IPS-NIHi7 (cell line): ENCODE results near the gene SPOPL.
"Not testable (repeated sequence)": the region's sequence is repeated elsewhere in the genome, so short reads cannot be mapped to it uniquely, and the experiment has no call there.

Experiments used
- DNase-seq: peaks from one replicate; pipeline ENCODE4 v3.0.0; 2012; ENCODE audit warnings: mixed read lengths; ENCODE audit errors: extremely low spot score

The SPOPL gene

DNA sequence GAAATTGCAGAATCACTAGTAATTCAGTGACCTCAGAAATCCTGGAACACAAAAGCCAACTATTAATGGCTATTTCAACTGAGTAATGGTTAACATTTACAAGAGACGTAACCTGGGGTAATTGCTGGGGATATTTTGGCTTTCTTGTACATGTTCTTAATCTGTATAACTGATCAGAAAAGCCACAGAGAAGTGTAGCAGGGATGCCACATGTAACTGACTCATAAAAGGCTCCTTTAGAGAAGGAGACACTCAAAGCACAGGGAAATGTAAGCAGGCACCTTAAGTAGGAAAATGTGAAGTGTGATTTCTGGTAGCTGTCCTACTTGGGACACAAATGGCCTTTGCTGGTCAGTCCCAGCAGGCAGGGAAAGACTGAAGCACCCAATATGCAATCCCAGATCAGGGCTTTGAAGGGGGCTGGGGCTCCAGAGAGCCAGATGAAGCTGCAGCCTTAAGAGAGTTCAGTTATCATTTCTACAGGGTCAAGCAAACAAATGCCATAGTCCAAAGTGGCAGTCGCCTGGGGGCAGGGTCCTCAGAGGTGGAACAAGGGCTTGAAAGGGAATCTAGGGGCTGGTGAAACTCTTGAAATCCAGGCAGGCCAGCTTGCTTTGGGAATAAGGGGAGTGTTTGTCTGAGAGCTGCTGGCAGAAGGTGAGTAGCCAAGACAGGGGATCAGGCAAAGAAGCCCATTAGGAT lies 7.2 kb upstream of the SPOPL start:
- no peak for DNase-seq

DNA sequence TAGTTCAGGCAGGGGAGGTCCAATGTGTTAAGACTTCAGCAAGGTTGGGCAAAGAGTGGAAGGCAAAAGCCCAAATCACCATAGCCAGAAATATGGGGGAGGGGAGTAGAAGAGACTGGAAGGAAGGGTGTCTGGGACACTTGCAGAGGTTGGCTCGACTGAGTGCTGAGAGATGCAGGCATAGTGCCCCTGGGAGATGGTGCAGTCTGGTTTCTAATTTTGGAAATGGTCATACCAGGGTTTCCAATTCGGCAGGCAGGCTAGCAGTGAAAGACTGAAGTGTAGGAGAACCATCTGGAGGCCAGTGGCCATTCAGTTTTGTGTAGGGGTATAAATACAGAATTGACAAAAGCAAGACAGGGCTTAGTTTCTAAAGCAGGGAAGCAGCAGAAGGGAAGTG lies 6.2 kb upstream of the SPOPL start:
- no peak for DNase-seq

DNA sequence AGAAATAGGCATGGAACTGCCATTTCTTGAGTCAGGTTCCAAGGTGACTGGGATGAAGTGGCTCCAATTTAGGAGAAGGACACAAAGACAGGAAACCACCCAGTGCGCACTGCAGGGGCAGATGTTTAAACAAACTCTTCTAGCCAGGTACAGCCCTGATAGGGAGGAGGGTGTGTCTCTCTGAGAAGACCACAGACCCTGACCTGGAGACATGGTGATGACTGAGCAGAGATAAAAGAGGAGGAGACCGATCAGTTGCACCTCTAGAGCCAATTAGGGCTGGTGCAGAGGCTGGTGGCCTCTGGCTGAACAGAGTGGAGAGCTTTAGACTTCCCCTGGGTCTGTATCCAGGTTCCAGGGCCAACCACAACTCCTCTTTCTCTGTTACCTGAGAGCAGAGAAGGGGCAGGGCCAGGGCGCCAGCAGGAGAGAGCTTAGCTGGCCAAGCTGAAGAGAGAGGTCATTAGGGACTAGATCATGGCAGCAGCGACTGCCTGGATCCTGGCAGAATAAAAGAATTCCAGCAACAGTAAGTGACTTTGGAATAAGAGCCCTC lies 5.4 kb upstream of the SPOPL start:
- DNase-seq = no peak

DNA sequence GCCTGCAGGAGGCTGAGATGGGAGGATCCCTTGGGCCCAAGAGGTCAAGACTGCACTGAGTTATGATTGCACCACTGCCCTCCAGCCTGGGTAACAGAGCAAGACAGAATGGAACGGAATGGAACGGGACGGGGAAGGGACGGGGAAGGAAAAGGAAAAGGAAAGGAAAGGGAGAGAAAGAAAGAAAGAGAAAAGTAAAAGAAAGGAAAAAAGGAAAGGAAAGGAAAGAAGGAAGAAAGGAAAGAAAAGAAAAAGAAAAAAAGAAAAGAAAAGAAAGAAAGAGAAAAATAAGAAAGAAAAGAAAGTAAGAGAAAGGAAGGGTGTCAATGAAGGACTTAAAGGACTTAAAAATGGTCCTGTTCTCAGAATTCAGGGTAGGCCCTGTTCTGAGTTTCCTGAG lies 4.3 kb upstream of the SPOPL start:
- DNase-seq = no peak

DNA sequence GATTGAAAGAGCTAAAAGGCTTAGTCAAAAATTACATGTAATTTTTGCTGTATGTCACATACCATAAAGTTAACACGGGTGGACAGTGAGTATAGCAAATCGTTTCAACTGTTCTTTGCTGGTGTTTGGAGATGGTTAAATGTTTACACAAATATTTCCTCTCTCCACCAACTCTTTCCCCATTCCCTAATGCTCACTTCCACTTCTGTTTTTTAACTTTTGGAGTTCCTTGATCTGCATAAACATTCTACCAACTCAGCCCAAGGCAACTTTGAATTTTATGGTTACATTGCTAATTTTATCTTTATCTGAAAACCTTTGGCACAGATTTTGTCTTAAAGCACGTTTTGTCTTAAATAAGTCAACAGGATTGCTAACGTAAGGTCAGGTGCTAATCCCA lies 1.9 kb upstream of the SPOPL start:
- DNase-seq = no peak

DNA sequence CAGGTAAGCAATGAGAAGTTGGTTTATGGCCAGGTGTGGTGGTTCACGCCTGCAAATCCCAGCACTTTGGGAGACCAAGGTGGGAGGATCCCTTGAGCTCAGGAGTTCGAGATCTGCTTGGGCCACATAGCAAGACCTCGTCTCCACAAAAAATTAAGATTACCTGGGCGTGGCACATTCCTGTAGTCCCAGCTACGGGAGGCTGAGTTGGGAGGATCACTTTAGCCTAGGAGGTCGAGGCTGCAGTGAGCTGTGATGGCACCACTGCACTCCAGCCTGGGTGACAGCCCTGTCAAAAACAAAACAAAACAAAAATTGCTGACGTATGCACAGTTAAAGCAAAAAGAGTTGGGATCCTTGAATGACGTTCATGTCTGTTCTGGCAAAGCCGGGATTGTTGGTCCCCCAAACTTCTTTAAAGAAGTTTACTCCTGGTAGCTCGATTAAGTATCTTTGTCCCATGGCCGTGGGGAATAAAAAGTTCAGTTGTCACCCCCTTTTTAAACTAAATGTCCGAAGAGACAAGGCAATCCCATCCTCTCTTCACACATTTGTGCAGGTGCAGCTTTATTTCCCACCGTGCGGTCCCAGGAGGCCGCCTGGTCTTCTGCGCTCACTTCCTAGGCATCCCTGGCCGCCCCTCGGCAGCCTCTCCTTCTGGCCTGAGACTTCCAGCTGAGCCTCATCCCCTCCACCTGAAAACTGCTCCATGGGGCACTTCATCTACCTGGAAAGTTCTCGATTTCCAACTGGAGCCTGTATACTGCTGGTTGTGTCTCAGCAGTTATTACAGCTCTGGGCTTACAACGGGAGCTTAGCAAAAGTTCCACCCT lies 762 bp upstream of the SPOPL start:
- DNase-seq = peak; percentile 25

DNA sequence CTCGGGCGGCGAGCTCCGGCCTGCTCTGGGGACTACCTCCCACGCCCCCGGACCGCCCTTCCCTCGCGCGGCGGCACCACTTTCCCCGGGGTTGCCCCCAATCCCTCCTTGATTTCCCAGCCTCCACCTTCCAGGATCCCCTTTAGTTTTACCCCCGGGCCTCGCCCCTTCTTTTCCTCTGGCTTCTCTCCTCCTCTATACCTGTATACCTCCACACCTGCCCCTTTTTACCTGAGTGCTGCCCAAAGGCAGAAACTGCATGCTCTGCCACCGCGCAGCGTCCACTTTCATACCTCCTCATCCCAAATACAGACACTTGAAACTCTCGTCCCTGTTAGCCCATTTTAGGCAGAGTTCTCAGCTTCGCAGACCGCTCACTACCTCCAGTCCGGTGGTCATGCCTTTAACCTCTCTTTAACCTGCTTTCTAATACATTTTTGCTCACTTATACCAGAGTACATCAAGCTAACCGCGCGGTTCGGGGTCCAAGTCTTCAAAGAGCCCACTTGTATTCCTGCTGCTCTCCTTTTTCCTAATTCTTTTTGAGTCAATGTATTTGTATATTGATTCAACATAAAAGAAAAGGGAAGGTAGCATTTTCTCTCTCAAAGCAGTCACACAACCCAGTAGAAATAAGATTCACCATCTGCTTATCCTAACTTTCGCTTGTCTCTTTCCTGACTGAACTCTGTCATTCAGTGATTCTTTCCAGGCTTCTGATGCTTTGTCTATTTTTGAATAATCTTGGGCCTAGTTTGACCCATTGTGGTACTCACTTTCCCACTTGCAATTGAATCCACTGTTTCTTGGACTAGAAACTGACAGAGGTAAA lies 901 bp downstream of the SPOPL start:
- DNase-seq = no peak

DNA sequence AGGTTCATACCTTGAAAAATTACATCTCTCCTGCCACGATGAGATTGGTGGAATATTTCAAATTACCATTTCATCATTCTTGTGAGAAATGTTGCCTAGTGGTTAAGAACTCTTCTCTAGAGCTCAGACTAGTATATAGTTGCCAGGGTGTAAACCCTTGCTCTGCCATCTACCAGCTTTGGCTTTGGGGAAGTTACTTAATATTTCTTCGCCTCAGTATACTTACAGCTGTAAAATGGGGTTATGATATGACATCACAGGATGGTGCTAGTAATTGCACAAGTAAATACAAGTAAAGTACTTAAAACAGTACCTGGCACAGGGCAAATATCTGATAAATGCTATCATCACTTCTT lies 1.5 kb downstream of the SPOPL start:
- no peak for DNase-seq

DNA sequence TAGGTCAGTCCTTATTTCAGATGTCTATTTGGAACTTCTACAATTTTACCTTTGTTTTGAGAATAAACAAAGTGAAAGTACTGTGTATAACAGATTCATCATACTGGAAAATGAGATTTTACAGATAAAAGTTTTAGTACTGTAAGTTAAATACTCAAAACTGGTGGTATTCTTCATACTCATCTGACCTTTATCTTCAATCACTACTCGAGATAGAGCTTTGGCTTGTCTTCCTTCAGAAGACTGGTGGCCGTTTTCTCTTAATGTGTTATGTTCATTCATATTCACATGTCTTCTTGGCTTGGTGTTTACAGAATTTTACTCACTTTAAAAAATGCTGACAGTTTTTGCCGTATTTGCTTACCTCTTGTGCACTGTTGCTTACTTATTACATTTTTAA lies 2.1 kb downstream of the SPOPL start:
- DNase-seq = no peak

DNA sequence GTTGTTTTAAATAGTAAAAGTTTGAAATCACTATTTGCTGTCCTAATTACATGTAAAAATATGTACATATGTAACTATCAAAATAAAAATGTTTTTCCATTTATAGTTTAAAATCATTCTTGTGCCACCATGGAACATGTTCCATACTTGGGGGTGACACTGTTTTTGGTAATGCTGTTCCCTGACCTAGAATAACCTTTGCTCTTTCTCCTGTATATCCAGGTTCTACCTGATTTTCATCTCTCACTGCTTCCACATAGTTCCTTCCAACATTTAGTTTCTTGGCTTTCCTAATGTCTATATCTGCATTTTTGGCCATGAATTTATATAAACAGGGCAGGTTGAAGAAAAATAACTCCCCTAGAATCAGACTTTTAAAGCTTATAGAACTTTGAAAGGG lies 2.5 kb downstream of the SPOPL start:
- no peak for DNase-seq

DNA sequence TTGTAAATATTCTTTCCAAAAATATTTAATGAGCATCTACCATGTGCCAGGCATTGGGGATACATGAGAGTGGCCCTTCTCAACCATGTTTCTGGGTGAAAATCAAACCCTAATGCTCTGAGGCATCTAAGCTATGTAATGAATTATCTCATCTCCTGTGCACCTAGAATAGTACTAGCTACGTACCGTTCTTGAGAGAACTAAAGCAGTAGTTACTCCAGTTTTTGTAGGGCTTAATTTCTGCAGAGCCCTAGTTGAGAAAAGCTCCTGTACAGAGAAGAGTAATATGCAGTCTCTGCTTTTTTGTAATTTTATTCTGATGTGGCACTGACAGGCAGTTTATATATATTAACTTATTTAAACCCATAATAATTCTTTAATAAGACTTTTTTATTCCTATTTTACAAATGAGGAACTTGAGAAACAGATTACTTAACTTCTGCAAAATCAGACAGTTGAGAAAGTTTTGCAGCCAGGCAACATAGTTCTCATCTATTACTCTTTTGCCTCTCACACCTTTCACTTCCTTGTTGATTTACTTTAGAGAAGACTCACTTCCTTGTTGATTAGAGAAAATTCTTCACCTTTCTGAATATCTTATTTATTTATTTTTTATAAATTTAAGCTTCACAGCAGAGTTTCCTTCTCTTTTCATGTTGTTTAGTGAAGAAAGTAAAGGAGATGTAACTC lies 3.1 kb downstream of the SPOPL start:
- DNase-seq = no peak

DNA sequence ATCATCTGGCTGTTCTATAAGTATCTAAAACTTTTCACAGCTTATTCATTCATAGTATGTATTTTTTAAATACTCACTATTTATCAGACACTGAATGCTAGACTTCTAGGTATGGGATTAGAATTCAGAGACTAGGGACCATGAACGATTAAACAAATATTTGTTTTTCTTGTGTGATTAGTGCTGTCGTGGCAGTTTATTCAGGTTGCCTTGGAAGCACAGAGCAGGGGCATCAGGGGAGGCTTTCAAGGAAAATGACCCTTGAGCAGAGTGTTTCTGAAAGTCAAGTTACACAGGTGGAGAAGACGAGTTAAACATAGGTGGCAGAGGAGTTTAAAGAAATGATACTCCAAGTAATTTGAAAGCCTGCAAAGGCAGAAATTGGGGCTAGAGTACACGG lies 5.7 kb downstream of the SPOPL start:
- no peak for DNase-seq

DNA sequence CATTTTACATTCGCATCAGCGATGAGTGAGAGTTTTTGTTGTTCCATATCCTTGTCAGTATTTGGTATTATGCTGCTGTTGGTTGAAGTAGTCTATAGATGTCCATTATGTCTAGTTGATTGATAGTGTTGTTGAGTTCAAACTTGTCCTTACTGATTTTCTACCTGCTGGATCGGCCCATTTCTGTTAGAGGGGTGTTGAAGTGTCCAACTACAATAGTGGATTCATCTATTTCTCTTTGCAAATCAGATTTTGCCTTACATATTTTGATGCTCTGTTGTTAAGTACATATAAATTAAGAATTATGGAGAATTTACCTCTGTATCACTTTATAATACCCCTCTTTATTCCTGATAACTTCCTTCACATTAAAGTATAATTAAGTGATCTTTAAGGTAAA lies 8.7 kb downstream of the SPOPL start:
- no peak for DNase-seq

DNA sequence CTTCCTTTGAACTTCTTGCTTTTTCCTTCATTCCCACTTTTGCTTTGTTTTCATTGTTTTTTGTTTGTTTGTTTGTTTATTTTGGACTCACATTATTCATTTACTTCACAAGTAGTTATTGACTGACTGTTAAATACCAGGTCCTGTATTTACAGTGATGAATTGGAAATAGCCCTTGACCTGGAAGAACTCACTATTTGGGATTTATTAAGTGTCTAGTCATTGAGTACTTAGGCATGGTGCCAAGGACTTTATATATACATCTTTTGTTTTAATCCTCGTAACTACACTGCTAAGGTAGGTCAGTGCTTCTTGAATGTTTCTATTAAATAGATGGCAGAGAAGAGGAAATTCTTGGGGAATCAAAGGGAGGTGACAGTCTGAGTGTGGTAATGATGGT lies 11.1 kb downstream of the SPOPL start:
- no peak for DNase-seq

DNA sequence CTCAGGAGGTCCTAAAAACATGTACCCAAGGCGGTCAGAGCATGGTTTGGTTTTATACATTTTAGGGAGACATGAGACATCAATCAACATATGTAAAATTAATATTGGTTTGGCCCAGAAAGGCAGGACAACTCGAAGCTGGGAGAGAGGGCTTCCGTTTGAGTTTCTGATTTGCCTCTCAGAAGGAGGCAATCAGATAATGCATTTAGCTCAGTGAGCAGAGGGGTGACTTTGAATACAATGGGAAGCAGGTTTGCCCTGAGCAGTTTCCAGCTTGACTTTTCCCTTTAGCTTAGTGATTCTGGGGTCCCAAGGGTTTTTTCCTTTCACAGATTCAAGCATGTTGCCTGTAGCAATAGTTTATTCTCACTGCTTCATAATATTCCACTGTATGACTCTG lies 12.6 kb downstream of the SPOPL start:
- DNase-seq = no peak

DNA sequence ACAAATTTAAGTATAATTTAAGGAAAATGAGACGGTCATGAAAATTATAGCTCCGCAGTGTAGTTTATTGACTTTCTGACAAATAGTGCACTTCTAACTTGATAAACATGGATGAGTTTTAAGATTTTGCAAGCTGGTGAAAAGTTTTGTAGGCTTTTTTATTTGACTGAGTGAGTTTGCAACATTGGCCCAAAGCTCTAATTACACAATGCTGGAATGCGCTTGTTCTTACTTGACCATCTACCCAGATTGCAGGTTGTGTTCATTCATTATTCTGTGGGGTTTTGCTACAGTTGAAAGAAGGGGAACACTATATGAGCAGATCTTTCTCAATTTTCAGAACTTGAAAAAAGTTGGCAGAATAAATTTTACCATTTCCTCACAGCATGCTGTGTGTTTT lies 13.5 kb downstream of the SPOPL start:
- no peak for DNase-seq

DNA sequence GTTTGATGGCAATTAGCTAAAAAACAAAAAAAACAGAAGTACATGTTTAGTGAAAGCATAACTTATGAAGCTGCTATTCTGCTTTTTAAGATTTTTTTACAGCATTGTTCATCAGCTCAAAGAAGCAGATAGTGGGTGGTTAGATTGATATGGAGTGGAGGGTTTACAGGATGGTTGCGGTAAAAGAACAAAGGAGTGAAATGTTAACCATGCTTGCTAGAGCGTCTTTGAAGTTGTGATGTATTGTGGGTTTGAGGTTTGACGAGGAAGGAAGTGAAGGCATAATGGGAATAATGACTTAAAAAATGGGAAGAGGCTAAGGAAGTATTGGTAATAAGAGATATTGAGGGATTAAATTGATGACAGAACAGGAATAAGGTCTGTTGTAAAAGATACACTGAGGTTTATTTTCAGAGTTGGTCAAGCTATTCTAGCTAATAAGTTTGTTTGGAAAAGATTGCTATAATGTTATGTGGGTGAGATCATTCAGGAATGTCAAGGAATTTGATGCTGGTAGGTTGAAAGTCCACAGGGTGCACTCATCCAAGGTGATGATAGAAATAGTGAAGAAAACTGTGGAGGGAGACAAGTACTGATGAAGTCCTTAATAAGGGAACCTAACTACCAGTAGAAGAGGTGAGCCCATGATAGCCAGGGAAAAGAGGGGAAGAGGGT lies 14.6 kb downstream of the SPOPL start:
- no peak for DNase-seq

DNA sequence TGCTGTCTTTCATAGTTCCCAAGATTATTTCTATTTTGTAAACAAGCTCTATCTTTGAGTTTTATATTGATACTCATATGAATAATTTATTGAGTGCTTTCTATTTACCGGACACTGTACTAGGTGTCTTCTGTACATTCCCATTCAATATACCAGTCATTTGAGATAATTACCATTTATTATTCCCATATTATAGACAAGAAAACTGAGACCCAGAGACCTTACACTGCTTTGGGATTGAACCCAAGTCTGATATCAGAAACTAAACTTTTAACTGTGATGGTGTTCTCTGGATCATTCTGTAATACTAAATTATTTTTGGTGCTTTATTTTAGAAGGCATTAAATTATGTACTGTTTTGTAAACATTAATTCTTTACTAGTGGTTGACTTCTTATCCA lies 17.3 kb downstream of the SPOPL start:
- no peak for DNase-seq

DNA sequence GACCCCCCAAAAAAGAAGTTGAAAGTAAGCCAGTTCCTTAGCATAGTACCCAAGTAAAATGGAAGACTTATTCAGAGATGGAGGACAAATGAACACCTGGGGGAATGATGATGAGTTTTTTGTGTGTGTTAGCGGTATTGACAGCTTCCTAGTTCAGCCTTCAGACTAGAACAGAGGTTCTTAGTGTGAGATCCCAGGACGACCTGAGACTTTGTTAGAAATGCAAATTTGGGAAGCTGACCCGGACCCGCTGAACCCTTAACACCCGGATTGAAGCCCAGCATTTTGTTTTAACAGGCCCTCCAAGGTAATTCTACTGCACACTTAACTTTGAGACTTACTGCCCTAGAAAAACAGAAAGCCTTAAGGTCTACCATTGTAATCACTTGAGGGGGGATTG lies 20.3 kb downstream of the SPOPL start:
- DNase-seq = no peak

DNA sequence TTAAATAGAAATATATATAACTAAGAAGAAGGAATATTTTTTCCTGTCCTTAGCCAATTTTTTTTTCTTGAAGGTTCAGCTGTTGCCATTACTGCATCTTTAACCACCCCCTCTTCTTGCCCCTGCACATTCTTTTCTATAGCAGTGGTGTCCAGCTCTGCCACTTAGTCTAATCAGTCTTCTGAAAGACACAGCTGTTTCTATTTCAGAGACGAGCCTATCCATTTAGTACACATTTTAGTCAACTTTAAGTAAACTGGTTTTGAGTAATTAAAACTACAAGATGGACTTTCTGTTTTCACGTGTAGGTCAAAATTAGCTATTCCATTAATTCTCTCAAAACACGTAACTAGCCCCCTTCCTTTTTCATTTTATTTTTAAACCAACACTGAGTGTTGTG lies 21.0 kb downstream of the SPOPL start:
- DNase-seq = no peak

DNA sequence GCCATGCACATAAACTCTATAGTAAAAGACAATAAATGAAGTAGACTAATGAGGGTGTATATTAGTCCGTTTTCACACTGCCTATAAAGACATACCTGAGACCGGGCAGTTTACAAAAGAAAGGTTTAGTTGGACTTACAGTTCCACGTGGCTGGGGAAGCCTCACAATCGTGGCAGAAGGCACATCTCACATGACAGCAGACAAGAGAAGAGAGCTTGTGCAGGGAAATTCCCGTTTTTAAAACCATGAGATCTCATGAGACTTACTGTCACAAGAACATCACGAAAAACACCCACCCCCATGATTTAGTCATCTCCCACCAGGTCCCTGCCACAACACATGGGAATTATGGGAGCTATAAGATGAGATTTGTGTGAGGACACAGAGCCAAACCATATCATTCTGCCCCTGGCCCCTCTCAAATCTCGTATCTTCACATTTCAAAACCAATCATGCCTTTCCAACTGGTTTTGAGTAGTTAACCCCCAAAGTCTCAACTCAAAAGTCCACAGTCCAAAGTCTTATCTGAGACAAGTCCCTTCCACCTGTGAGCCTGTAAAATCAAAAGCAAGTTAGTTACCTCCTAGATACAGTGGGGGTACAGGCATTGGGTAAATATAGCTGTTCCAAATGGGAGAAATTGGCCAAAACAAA lies 21.6 kb downstream of the SPOPL start:
- DNase-seq = not testable (repeated sequence)
